HG03159 (cell line): ENCODE measurements around the gene NPC2.
"Not testable (repeated sequence)": the region's sequence is repeated elsewhere in the genome, so short reads cannot be mapped to it uniquely, and the experiment has no call there.

Experiments
- ATAC-seq: cut with Tn5 transposase; IDR thresholded peaks from one replicate; pipeline ENCODE4 v1.9.1; 2021; ENCODE audit warnings: mild to moderate bottlenecking, moderate library complexity; ENCODE audit not compliant: unreplicated experiment

The NPC2 gene

GRCh38 chr14:74472601-74473000 lies 20.5 kb downstream of the NPC2 start:
- ATAC-seq: no peak

GRCh38 chr14:74469548-74470518 lies 23.3 kb downstream of the NPC2 start:
- no peak for ATAC-seq

- ATAC-seq: no peak
These were observed 24.6 kb downstream of the NPC2 start for GRCh38 chr14:74468513-74468912.

- no peak for ATAC-seq
These were observed 27.8 kb downstream of the NPC2 start for GRCh38 chr14:74465335-74465734.

- ATAC-seq: no peak
These were observed 28.3 kb downstream of the NPC2 start for GRCh38 chr14:74464785-74465184.

- no peak for ATAC-seq
These were observed 29.4 kb downstream of the NPC2 start for GRCh38 chr14:74463697-74464096.

GRCh38 chr14:74462993-74463392 lies 30.1 kb downstream of the NPC2 start:
- ATAC-seq: no peak

- no peak for ATAC-seq
These were observed 33.1 kb downstream of the NPC2 start for GRCh38 chr14:74459976-74460375.

GRCh38 chr14:74459289-74459946 lies 33.7 kb downstream of the NPC2 start:
- ATAC-seq: peak; percentile 58

GRCh38 chr14:74457565-74457895 lies 35.6 kb downstream of the NPC2 start:
- ATAC-seq: no peak

- no peak for ATAC-seq
These were observed 36.2 kb downstream of the NPC2 start for GRCh38 chr14:74456684-74457564.

- not testable (repeated sequence) for ATAC-seq
These were observed 38.7 kb downstream of the NPC2 start for GRCh38 chr14:74454397-74454796.

- no peak for ATAC-seq
These were observed 48.2 kb downstream of the NPC2 start for GRCh38 chr14:74444866-74445265.

GRCh38 chr14:74442757-74443156 lies 50.3 kb downstream of the NPC2 start:
- ATAC-seq: no peak

GRCh38 chr14:74441113-74441512 lies 52.0 kb downstream of the NPC2 start:
- ATAC-seq: no peak

GRCh38 chr14:74438351-74438915 lies 54.7 kb downstream of the NPC2 start:
- ATAC-seq: no peak

- ATAC-seq: no peak
These were observed 55.5 kb downstream of the NPC2 start for GRCh38 chr14:74437496-74438053.

GRCh38 chr14:74434294-74434693 lies 58.8 kb downstream of the NPC2 start:
- no peak for ATAC-seq

- no peak for ATAC-seq
These were observed 63.1 kb downstream of the NPC2 start for GRCh38 chr14:74429991-74430390.
